GM23338 (cell line): ENCODE measurements around the gene DLGAP4. TPM values are rescaled to one million over a fixed set of nuclear protein-coding genes. Genes with fewer than 3 reads are reported as not detected.

Source experiments
- ATAC-seq: fragments of 200-7000 bp; cut with Tn5 transposase; 3 replicates; pipeline ENCODE4 v1.9.1; 2020
- DNase-seq: peaks from one replicate; pipeline ENCODE4 v3.0.0-alpha.2; 2015; ENCODE audit warnings: low spot score
- H2AFZ ChIP-seq: fragments of 200-600 bp; sonication (generic); 2 replicates; pipeline ENCODE4 v1.8.0; 2016; ENCODE audit warnings: antibody characterized with exemption, mild to moderate bottlenecking, moderate library complexity
- H3F3A ChIP-seq: fragments of 200-600 bp; sonication (generic); replicated peaks from 2 replicates; pipeline ENCODE4 v1.8.0; 2017; ENCODE audit warnings: antibody characterized with exemption, mixed run types, low read depth
- H3K27ac ChIP-seq: fragments of 200-600 bp; sonication (generic); 2 replicates; pipeline ENCODE4 v1.6.1; 2016; ENCODE audit warnings: low read depth
- H3K27me3 ChIP-seq: fragments of 200-600 bp; sonication (generic); 2 replicates; pipeline ENCODE4 v1.8.0; 2016; ENCODE audit warnings: mild to moderate bottlenecking, mixed run types, moderate library complexity; ENCODE audit not compliant: insufficient read depth
- H3K36me3 ChIP-seq: fragments of 200-600 bp; sonication (generic); 2 replicates; pipeline ENCODE4 v1.8.0; 2016; ENCODE audit warnings: mild to moderate bottlenecking; ENCODE audit not compliant: insufficient read depth
- H3K4me1 ChIP-seq: fragments of 200-600 bp; sonication (generic); 2 replicates; pipeline ENCODE4 v1.8.0; 2016; ENCODE audit warnings: mild to moderate bottlenecking, moderate library complexity; ENCODE audit not compliant: insufficient read depth
- H3K4me2 ChIP-seq: fragments of 200-600 bp; sonication (generic); 2 replicates; pipeline ENCODE4 v1.7.1; 2017; ENCODE audit warnings: mixed run types
- H3K4me3 ChIP-seq: fragments of 200-600 bp; sonication (generic); 2 replicates; pipeline ENCODE4 v1.6.1; 2016; ENCODE audit warnings: mixed run types
- H3K79me2 ChIP-seq: fragments of 200-600 bp; sonication (generic); replicated peaks from 2 replicates; pipeline ENCODE4 v1.8.0; 2017; ENCODE audit warnings: mild to moderate bottlenecking; ENCODE audit not compliant: insufficient read depth
- H3K9me2 ChIP-seq: fragments of 200-600 bp; sonication (generic); 2 replicates; pipeline ENCODE4 v1.8.0; 2017; ENCODE audit not compliant: insufficient read depth
- H4K20me1 ChIP-seq: fragments of 200-600 bp; sonication (generic); replicated peaks from 2 replicates; pipeline ENCODE4 v1.8.0; 2017; ENCODE audit warnings: mild to moderate bottlenecking; ENCODE audit not compliant: insufficient read depth
- H3K27ac Mint-ChIP-seq: 2 replicates; pipeline ENCODE4 v1.8.0; 2020; ENCODE audit warnings: inconsistent platforms, mild to moderate bottlenecking, moderate library complexity, mixed read lengths
- H3K27me3 Mint-ChIP-seq: 3 replicates; pipeline ENCODE4 v1.8.0; 2022; ENCODE audit warnings: low read depth, mild to moderate bottlenecking, moderate library complexity, mixed read lengths, inconsistent platforms; ENCODE audit not compliant: insufficient read depth, poor library complexity
- H3K36me3 Mint-ChIP-seq: 3 replicates; pipeline ENCODE4 v1.8.0; 2021; ENCODE audit warnings: low read depth, mild to moderate bottlenecking, inconsistent platforms, moderate library complexity, mixed read lengths
- H3K4me1 Mint-ChIP-seq: 3 replicates; pipeline ENCODE4 v1.8.0; 2020; ENCODE audit warnings: mild to moderate bottlenecking, inconsistent platforms, mixed read lengths
- H3K4me3 Mint-ChIP-seq: 3 replicates; pipeline ENCODE4 v1.8.0; 2021; ENCODE audit warnings: moderate library complexity, mild to moderate bottlenecking, inconsistent platforms, mixed read lengths
- H3K9me3 Mint-ChIP-seq: 3 replicates; pipeline ENCODE4 v1.8.0; 2020; ENCODE audit warnings: moderate library complexity, mild to moderate bottlenecking, inconsistent platforms, mixed read lengths
- CREB1 ChIP-seq: fragments of 250-450 bp; sonication (Bioruptor Pico); IDR thresholded peaks from 2 replicates; pipeline ENCODE4 v1.5.0; 2020; ENCODE audit warnings: low read depth, mild to moderate bottlenecking, moderate library complexity
- EZH2 ChIP-seq: fragments of 200-600 bp; sonication (generic); IDR thresholded peaks from one replicate; pipeline ENCODE4 v1.8.0; 2017; ENCODE audit warnings: antibody characterized with exemption, mild to moderate bottlenecking, low read depth; ENCODE audit not compliant: unreplicated experiment
- EZH2phosphoT487 ChIP-seq: fragments of 200-600 bp; sonication (generic); IDR thresholded peaks from one replicate; pipeline ENCODE4 v1.8.1; 2018; ENCODE audit warnings: antibody characterized with exemption; ENCODE audit not compliant: unreplicated experiment
- JUNB ChIP-seq: IDR thresholded peaks from one replicate; pipeline ENCODE4 v1.6.1; 2016; ENCODE audit warnings: antibody characterized with exemption; ENCODE audit not compliant: unreplicated experiment
- NANOG ChIP-seq: IDR thresholded peaks from 2 replicates; pipeline ENCODE4 v1.6.1; 2016; ENCODE audit warnings: antibody characterized with exemption, borderline replicate concordance
- POLR2AphosphoS5 ChIP-seq: IDR thresholded peaks from 2 replicates; pipeline ENCODE4 v1.6.1; 2016; ENCODE audit warnings: antibody characterized with exemption, low read depth
- STAT1 ChIP-seq: IDR thresholded peaks from one replicate; pipeline ENCODE4 v1.6.1; 2016; ENCODE audit warnings: antibody characterized with exemption; ENCODE audit not compliant: unreplicated experiment
- ZNF114 ChIP-seq: fragments of 250-450 bp; sonication (Bioruptor Pico); IDR thresholded peaks from 2 replicates; pipeline ENCODE4 v1.5.0; 2020; ENCODE audit warnings: mild to moderate bottlenecking, moderate library complexity
- ZNF331 ChIP-seq: fragments of 250-450 bp; sonication (Bioruptor Pico); IDR thresholded peaks from 2 replicates; pipeline ENCODE4 v1.5.0; 2020; ENCODE audit warnings: low read depth, mild to moderate bottlenecking, moderate library complexity
- polyA plus RNA-seq: library from polyadenylated mRNA; unstranded; fragments of >200 nt; fragmentation: Nextera tagmentation; extraction: Ambion mirVana; gene quantifications from 2 replicates; pipeline ENCODE4 v1.2.1, GENCODE V29; 2016
- total RNA-seq: library from RNA; depleted of rRNA; stranded (reverse); fragments of >200 nt; shearing (Covaris generic); gene quantifications from 2 replicates; pipeline ENCODE4 v1.2.3, GENCODE V29; 2014
- TF ChIP-seq, protein P1 (sequence below): fragments of 250-450 bp; sonication (Bioruptor Pico); IDR thresholded peaks from 2 replicates; pipeline ENCODE4 v1.5.0; 2020; ENCODE audit warnings: mild to moderate bottlenecking, moderate library complexity
- TF ChIP-seq, protein P2 (sequence below): IDR thresholded peaks from one replicate; pipeline ENCODE4 v1.6.1; 2018; ENCODE audit warnings: antibody characterized with exemption; ENCODE audit not compliant: unreplicated experiment
- TF ChIP-seq, protein P3 (sequence below), 2 experiments: fragments of 200-600 bp in 1 of 2; sonication (generic) in 1 of 2; conservative IDR thresholded peaks; 2 replicates each; pipeline versions ENCODE4 v1.5.1 to v1.6.1; 2016 to 2017; ENCODE audit warnings: antibody characterized with exemption in 2 of 2, low read depth in 2 of 2, mild to moderate bottlenecking in 2 of 2, moderate library complexity in 1 of 2
- TF ChIP-seq, protein P4 (sequence below): IDR thresholded peaks from 2 replicates; pipeline ENCODE4 v1.6.1; 2016; ENCODE audit warnings: antibody characterized with exemption

Gene DLGAP4
- total and polyA plus RNA-seq, 2 experiments from 2014 or later: 46.1 to 52.2 TPM

DNA sequence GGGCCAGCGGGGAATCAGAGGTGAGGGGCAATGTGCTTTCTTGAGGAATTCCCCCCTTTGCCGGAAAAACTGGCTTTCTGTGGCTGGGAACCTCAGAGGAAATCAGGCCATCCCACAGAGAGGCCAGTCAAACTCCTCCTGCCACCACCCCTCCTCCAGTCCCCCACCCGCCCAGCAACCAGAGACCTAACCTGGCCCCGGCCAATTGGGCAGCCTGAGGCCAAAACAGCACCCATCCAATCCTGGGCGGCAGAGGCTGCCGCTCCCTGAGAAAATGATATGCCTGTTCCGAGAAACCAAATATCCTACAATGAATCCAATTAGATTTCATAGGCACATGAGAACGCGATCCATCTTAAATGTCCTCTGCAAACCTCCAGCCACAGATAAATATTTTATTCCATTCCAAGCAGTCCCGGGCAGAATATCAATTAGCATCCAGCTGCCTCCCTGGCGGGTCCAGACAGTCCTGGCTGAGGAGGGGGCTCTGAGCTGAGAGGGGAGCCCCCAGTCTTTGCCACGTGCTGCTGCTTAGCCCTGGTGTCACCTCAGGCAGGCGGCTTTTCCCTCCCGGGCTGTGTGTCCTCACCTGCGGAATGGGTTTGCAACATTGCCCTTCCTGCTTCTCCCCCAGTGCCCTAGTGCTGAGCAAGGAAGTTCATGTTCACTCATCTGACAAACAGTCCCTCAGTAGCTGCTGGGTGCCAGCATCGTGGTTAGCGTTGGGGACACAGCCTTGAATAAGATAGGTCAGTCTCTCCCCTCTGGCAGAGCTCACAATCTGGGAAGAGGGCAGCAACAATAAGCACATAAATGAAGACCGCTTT, 95.0 kb downstream of the DLGAP4 start:
- Histone ChIP-seq H4K20me1 (no peaks in the 10 kb centered on the region), H3K4me3 (no peak overlapping the region), H3F3A (no peaks in the 10 kb centered on the region), H3K9me2 (no peaks in the 10 kb centered on the region), H3K27ac (no peak overlapping the region), H3K4me1 (peaks cover 9% of the 10 kb centered on the region), H3K4me2 (0 out of 2 replicates have a peak overlapping the region, but pooled peaks have one; percentile 32), H3K27me3 (no peaks in the 10 kb centered on the region), H3K79me2 (no peaks in the 10 kb centered on the region), H3K36me3 (no peaks in the 10 kb centered on the region), H2AFZ (peak overlapping the region; percentile 76; the same call in 1 of the 2 replicates)
- H3K4me1 Mint-ChIP-seq: peaks cover 16% of the 10 kb centered on the region
- H3K36me3 Mint-ChIP-seq: no peaks in the 10 kb centered on the region; the same call in 2 of the 3 replicates
- no peak overlapping the region for H3K27ac Mint-ChIP-seq
- no peaks in the 10 kb centered on the region; the same call in 2 of the 3 replicates for H3K9me3 Mint-ChIP-seq
- DNase-seq (peak; percentile 59), ATAC-seq (peak; percentile 75)
- no peak overlapping the region for H3K4me3 Mint-ChIP-seq
- H3K27me3 Mint-ChIP-seq: peaks cover 10% of the 10 kb centered on the region
- TF ChIP-seq ZNF331 (CRISPR knock-in tag): no peak
- TF ChIP-seq, protein P1, sequence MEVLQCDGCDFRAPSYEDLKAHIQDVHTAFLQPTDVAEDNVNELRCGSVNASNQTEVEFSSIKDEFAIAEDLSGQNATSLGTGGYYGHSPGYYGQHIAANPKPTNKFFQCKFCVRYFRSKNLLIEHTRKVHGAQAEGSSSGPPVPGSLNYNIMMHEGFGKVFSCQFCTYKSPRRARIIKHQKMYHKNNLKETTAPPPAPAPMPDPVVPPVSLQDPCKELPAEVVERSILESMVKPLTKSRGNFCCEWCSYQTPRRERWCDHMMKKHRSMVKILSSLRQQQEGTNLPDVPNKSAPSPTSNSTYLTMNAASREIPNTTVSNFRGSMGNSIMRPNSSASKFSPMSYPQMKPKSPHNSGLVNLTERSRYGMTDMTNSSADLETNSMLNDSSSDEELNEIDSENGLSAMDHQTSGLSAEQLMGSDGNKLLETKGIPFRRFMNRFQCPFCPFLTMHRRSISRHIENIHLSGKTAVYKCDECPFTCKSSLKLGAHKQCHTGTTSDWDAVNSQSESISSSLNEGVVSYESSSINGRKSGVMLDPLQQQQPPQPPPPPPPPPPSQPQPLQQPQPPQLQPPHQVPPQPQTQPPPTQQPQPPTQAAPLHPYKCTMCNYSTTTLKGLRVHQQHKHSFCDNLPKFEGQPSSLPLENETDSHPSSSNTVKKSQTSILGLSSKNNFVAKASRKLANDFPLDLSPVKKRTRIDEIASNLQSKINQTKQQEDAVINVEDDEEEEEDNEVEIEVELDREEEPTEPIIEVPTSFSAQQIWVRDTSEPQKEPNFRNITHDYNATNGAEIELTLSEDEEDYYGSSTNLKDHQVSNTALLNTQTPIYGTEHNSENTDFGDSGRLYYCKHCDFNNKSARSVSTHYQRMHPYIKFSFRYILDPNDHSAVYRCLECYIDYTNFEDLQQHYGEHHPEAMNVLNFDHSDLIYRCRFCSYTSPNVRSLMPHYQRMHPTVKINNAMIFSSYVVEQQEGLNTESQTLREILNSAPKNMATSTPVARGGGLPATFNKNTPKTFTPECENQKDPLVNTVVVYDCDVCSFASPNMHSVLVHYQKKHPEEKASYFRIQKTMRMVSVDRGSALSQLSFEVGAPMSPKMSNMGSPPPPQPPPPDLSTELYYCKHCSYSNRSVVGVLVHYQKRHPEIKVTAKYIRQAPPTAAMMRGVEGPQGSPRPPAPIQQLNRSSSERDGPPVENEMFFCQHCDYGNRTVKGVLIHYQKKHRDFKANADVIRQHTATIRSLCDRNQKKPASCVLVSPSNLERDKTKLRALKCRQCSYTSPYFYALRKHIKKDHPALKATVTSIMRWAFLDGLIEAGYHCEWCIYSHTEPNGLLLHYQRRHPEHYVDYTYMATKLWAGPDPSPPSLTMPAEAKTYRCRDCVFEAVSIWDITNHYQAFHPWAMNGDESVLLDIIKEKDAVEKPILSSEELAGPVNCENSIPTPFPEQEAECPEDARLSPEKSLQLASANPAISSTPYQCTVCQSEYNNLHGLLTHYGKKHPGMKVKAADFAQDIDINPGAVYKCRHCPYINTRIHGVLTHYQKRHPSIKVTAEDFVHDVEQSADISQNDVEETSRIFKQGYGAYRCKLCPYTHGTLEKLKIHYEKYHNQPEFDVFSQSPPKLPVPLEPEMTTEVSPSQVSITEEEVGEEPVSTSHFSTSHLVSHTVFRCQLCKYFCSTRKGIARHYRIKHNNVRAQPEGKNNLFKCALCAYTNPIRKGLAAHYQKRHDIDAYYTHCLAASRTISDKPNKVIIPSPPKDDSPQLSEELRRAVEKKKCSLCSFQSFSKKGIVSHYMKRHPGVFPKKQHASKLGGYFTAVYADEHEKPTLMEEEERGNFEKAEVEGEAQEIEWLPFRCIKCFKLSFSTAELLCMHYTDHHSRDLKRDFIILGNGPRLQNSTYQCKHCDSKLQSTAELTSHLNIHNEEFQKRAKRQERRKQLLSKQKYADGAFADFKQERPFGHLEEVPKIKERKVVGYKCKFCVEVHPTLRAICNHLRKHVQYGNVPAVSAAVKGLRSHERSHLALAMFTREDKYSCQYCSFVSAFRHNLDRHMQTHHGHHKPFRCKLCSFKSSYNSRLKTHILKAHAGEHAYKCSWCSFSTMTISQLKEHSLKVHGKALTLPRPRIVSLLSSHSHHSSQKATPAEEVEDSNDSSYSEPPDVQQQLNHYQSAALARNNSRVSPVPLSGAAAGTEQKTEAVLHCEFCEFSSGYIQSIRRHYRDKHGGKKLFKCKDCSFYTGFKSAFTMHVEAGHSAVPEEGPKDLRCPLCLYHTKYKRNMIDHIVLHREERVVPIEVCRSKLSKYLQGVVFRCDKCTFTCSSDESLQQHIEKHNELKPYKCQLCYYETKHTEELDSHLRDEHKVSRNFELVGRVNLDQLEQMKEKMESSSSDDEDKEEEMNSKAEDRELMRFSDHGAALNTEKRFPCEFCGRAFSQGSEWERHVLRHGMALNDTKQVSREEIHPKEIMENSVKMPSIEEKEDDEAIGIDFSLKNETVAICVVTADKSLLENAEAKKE: no peak
- no peak for TF ChIP-seq STAT1
- TF ChIP-seq, protein P2, sequence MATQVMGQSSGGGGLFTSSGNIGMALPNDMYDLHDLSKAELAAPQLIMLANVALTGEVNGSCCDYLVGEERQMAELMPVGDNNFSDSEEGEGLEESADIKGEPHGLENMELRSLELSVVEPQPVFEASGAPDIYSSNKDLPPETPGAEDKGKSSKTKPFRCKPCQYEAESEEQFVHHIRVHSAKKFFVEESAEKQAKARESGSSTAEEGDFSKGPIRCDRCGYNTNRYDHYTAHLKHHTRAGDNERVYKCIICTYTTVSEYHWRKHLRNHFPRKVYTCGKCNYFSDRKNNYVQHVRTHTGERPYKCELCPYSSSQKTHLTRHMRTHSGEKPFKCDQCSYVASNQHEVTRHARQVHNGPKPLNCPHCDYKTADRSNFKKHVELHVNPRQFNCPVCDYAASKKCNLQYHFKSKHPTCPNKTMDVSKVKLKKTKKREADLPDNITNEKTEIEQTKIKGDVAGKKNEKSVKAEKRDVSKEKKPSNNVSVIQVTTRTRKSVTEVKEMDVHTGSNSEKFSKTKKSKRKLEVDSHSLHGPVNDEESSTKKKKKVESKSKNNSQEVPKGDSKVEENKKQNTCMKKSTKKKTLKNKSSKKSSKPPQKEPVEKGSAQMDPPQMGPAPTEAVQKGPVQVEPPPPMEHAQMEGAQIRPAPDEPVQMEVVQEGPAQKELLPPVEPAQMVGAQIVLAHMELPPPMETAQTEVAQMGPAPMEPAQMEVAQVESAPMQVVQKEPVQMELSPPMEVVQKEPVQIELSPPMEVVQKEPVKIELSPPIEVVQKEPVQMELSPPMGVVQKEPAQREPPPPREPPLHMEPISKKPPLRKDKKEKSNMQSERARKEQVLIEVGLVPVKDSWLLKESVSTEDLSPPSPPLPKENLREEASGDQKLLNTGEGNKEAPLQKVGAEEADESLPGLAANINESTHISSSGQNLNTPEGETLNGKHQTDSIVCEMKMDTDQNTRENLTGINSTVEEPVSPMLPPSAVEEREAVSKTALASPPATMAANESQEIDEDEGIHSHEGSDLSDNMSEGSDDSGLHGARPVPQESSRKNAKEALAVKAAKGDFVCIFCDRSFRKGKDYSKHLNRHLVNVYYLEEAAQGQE: no peak
- no peak for TF ChIP-seq EZH2phosphoT487
- TF ChIP-seq POLR2AphosphoS5: no peak
- TF ChIP-seq, protein P3, sequence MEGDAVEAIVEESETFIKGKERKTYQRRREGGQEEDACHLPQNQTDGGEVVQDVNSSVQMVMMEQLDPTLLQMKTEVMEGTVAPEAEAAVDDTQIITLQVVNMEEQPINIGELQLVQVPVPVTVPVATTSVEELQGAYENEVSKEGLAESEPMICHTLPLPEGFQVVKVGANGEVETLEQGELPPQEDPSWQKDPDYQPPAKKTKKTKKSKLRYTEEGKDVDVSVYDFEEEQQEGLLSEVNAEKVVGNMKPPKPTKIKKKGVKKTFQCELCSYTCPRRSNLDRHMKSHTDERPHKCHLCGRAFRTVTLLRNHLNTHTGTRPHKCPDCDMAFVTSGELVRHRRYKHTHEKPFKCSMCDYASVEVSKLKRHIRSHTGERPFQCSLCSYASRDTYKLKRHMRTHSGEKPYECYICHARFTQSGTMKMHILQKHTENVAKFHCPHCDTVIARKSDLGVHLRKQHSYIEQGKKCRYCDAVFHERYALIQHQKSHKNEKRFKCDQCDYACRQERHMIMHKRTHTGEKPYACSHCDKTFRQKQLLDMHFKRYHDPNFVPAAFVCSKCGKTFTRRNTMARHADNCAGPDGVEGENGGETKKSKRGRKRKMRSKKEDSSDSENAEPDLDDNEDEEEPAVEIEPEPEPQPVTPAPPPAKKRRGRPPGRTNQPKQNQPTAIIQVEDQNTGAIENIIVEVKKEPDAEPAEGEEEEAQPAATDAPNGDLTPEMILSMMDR (conservative IDR thresholded peaks at IDR 0.05; ENCODE audit: low read depth in 2 of 2): no peak
- TF ChIP-seq EZH2: no peak
- no peak for TF ChIP-seq NANOG
- TF ChIP-seq, protein P4, sequence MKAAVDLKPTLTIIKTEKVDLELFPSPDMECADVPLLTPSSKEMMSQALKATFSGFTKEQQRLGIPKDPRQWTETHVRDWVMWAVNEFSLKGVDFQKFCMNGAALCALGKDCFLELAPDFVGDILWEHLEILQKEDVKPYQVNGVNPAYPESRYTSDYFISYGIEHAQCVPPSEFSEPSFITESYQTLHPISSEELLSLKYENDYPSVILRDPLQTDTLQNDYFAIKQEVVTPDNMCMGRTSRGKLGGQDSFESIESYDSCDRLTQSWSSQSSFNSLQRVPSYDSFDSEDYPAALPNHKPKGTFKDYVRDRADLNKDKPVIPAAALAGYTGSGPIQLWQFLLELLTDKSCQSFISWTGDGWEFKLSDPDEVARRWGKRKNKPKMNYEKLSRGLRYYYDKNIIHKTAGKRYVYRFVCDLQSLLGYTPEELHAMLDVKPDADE: no peak
- no peak for TF ChIP-seq CREB1 (CRISPR knock-in tag)
- TF ChIP-seq JUNB: no peak
- TF ChIP-seq ZNF114 (CRISPR knock-in tag): no peak
